AG09309 (cell line): ENCODE data around the gene TKTL2.

Source experiments
- DNase-seq: peaks from one replicate; pipeline ENCODE4 v3.0.0-alpha.2; 2010; ENCODE audit warnings: low read depth
- H3K4me3 ChIP-seq: 2 replicates; pipeline ENCODE4 v1.5.1; 2011; ENCODE audit warnings: mild to moderate bottlenecking, low read depth, low read length, moderate library complexity; ENCODE audit not compliant: control insufficient read depth
- TF ChIP-seq, protein P1 (sequence below): IDR thresholded peaks from 2 replicates; pipeline ENCODE4 v1.5.1; 2011; ENCODE audit warnings: mild to moderate bottlenecking, low read depth, low read length, inconsistent platforms; ENCODE audit not compliant: insufficient read depth, control insufficient read depth; ENCODE audit errors: missing control alignments

Gene TKTL2

GRCh38 chr4:163482190-163482589 is 8.6 kb upstream of the TKTL2 start:
- TF ChIP-seq, protein P1, sequence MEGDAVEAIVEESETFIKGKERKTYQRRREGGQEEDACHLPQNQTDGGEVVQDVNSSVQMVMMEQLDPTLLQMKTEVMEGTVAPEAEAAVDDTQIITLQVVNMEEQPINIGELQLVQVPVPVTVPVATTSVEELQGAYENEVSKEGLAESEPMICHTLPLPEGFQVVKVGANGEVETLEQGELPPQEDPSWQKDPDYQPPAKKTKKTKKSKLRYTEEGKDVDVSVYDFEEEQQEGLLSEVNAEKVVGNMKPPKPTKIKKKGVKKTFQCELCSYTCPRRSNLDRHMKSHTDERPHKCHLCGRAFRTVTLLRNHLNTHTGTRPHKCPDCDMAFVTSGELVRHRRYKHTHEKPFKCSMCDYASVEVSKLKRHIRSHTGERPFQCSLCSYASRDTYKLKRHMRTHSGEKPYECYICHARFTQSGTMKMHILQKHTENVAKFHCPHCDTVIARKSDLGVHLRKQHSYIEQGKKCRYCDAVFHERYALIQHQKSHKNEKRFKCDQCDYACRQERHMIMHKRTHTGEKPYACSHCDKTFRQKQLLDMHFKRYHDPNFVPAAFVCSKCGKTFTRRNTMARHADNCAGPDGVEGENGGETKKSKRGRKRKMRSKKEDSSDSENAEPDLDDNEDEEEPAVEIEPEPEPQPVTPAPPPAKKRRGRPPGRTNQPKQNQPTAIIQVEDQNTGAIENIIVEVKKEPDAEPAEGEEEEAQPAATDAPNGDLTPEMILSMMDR: no peak
- no peak for DNase-seq
- H3K4me3 ChIP-seq: no peak overlapping the region

GRCh38 chr4:163476761-163477438 is 3.3 kb upstream of the TKTL2 start:
- H3K4me3 ChIP-seq: no peak overlapping the region
- TF ChIP-seq, protein P1: no peak
- DNase-seq: no peak

- no peak for DNase-seq
- no peak overlapping the region for H3K4me3 ChIP-seq
- TF ChIP-seq, protein P1: no peak
Measured at GRCh38 chr4:163474027-163474426, 473 bp upstream of the TKTL2 start.

- TF ChIP-seq, protein P1: no peak
- no peak for DNase-seq
- no peak overlapping the region for H3K4me3 ChIP-seq
Measured at GRCh38 chr4:163473130-163473529, 424 bp downstream of the TKTL2 start.

GRCh38 chr4:163470391-163470790 is 3.2 kb downstream of the TKTL2 start:
- TF ChIP-seq, protein P1: no peak
- DNase-seq: no peak
- H3K4me3 ChIP-seq: no peak overlapping the region

- H3K4me3 ChIP-seq: no peak overlapping the region
- no peak for DNase-seq
- TF ChIP-seq, protein P1: no peak
Measured at GRCh38 chr4:163467082-163467770, 6.3 kb downstream of the TKTL2 start.
